GM12878 (cell line): Measurements from ENCODE around the gene RAB3C.

ENCODE experiments used
- EED ChIP-seq: sonication (generic); IDR thresholded peaks from 2 replicates; pipeline ENCODE4 v1.6.1; 2016; ENCODE audit warnings: antibody characterized with exemption, low read depth
- JUNB ChIP-seq: IDR thresholded peaks from 2 replicates; pipeline ENCODE4 v1.6.1; 2016; ENCODE audit warnings: antibody characterized with exemption, mild to moderate bottlenecking
- MXI1 ChIP-seq: fragments of 150-350 bp; IDR thresholded peaks from 2 replicates; pipeline ENCODE4 v1.6.1; 2011; ENCODE audit warnings: low read depth, mild to moderate bottlenecking, inconsistent platforms, low read length, improper control_type of control experiment
- NR2F1 ChIP-seq: fragments of 450-650 bp; conservative IDR thresholded peaks from 2 replicates; pipeline ENCODE4 v1.6.1; 2017; ENCODE audit warnings: mild to moderate bottlenecking
- RAD51 ChIP-seq: fragments of 450-650 bp; IDR thresholded peaks from 2 replicates; pipeline ENCODE4 v1.6.1; 2016; ENCODE audit warnings: moderate library complexity, mild to moderate bottlenecking, inconsistent platforms
- SUZ12 ChIP-seq: fragments of 200-600 bp; sonication (generic); IDR thresholded peaks from one replicate; pipeline ENCODE4 v1.6.1; 2018; ENCODE audit warnings: antibody characterized with exemption, mild to moderate bottlenecking; ENCODE audit not compliant: unreplicated experiment
- TBL1XR1 ChIP-seq: IDR thresholded peaks from 2 replicates; pipeline ENCODE4 v1.6.1; 2012; ENCODE audit warnings: low read depth, low read length, improper control_type of control experiment
- TCF3 ChIP-seq: IDR thresholded peaks from 2 replicates; pipeline ENCODE4 v1.6.1; 2012; ENCODE audit warnings: low read depth, mild to moderate bottlenecking, low read length, borderline replicate concordance; ENCODE audit not compliant: insufficient read depth
- YBX1 ChIP-seq: fragments of 450-650 bp; IDR thresholded peaks from 2 replicates; pipeline ENCODE4 v1.6.1; 2016; ENCODE audit warnings: antibody characterized with exemption
- ZZZ3 ChIP-seq: IDR thresholded peaks from 2 replicates; pipeline ENCODE4 v1.6.1; 2011; ENCODE audit warnings: low read depth; ENCODE audit not compliant: control insufficient read depth, insufficient read length

DNA sequence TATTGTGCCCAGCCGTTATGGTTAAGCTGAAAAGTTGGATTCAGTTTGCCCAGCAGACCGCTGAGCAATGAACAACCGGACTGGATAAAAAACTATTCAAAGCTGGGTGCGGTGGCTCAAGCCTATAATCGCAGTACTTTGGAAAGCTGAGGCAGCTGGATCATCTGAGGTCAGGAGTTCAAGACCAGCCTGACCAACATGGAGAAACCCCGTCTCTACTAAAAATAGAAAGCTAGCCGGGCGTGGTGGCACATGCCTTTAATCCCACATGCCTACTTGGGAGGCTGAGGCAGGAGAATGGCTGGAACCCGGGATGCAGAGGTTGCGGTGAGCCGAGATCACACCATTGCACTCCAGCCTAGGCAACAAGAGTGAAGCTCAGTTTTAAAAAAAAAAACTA, 318.4 kb downstream of the RAB3C start:
- TF ChIP-seq SUZ12 (no peak), EED (no peak), ZZZ3 (no peak), YBX1 (no peak), TBL1XR1 (no peak), RAD51 (no peak), JUNB (no peak), MXI1 (no peak), NR2F1 (0 out of 2 replicates have a peak, but pooled peaks have one; percentile 18), TCF3 (no peak)
